SK-N-SH (cell line): ENCODE results near the gene ZBTB5.
"Not testable (repeated sequence)": the region's sequence is repeated elsewhere in the genome, so short reads cannot be mapped to it uniquely, and the experiment has no call there.

Experiments used
- CTCF ChIP-seq: fragments of 200-600 bp; sonication (generic); IDR thresholded peaks from 2 replicates; pipeline ENCODE4 v1.6.1; 2017; ENCODE audit warnings: antibody characterized with exemption, mild to moderate bottlenecking, moderate library complexity
- EZH2phosphoT487 ChIP-seq: fragments of 200-600 bp; sonication (generic); IDR thresholded peaks from 2 replicates; pipeline ENCODE4 v1.6.1; 2017; ENCODE audit warnings: low read depth, mixed run types, mild to moderate bottlenecking, antibody characterized with exemption, moderate library complexity, borderline replicate concordance
- FOSL2 ChIP-seq: IDR thresholded peaks from 2 replicates; pipeline ENCODE4 v1.4.0; 2012; ENCODE audit warnings: low read depth, mild to moderate bottlenecking, moderate library complexity, borderline replicate concordance
- FOXM1 ChIP-seq: IDR thresholded peaks from 2 replicates; pipeline ENCODE4 v1.4.0; 2012; ENCODE audit warnings: low read depth, mild to moderate bottlenecking
- GABPA ChIP-seq: IDR thresholded peaks from 2 replicates; pipeline ENCODE4 v1.4.0; 2012; ENCODE audit warnings: low read depth, mild to moderate bottlenecking
- MXI1 ChIP-seq: IDR thresholded peaks from 2 replicates; pipeline ENCODE4 v1.6.1; 2012; ENCODE audit warnings: mild to moderate bottlenecking, low read depth, low read length, improper control_type of control experiment
- POLR2AphosphoS5 ChIP-seq: IDR thresholded peaks from 2 replicates; pipeline ENCODE4 v1.6.1; 2012; ENCODE audit warnings: low read depth, low read length
- SMC3 ChIP-seq: IDR thresholded peaks from 2 replicates; pipeline ENCODE4 v1.6.1; 2012; ENCODE audit warnings: low read depth, low read length, improper control_type of control experiment
- TAF1 ChIP-seq: IDR thresholded peaks from 2 replicates; pipeline ENCODE4 v1.6.1; 2012; ENCODE audit warnings: low read depth, mild to moderate bottlenecking, low read length, moderate library complexity, borderline replicate concordance
- TEAD4 ChIP-seq: IDR thresholded peaks from 2 replicates; pipeline ENCODE4 v1.4.0; 2012; ENCODE audit warnings: mild to moderate bottlenecking, borderline replicate concordance; ENCODE audit not compliant: insufficient read depth
- YY1 ChIP-seq: IDR thresholded peaks from 2 replicates; pipeline ENCODE4 v1.4.0; 2012; ENCODE audit warnings: low read depth, mild to moderate bottlenecking

- not testable (repeated sequence) for TF ChIP-seq CTCF, TEAD4, FOSL2, TAF1, GABPA, YY1, FOXM1, SMC3, POLR2AphosphoS5, MXI1, EZH2phosphoT487
These were observed 38.8 kb downstream of the ZBTB5 start for GRCh38 chr9:37426431-37426830.
